Epithelial cell of alveolus of lung (primary cell): ENCODE results near the gene C2CD2. TPM values are rescaled to one million over a fixed set of nuclear protein-coding genes. Genes with fewer than 3 reads are reported as not detected.

ENCODE experiments used
- total RNA-seq: library from RNA; depleted of rRNA; stranded (reverse); fragments of >200 nt; gene quantifications from 2 replicates; pipeline ENCODE4 v1.2.1, GENCODE V29; 2015

The C2CD2 gene
- total RNA-seq: 3.9 and 10.5 TPM in 2 replicates

DNA sequence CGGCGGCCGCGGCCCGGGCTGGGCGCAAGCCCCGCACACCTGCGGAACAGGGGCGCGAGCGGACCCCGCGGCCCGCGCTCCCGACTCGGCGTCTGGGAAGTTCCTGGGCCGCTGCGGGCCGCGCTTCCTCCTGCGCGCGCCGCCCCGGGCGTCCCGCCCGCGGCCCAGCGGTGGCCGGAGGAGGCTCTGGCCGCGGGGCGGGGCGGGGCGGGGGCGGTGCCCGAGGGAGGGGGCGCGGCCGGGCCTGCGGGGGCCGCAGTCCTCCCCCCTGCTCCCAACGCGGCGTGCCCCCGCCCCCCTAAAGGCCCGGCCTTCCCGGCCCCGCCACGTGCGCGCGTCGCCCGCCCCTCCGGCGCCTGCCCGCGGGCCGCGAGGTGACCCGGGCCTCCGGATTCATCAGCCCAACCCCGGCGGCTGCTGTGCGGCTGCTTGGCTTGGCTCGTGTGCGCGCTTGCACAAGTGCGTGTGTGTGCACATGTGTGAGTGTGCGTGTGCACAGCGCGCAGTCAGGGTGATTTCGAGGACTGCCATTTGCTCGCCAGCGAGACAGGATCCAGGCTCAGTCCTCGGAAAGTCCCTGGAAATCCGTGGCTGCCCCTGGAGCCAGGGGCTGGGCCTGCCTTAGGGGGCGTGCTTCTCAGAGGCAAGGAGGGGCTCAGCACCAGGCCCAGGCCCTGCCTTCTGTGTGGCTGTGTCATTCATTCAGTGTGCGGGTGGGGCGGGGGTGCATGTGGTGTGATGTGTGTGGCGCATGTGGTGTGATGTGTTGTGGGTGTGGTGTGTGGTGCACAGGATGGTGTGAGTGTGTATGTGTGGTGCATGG is at the start of gene C2CD2:
TSS of gene C2CD2 (minus strand) at position 188 of the 823 bp plus-strand sequence. CDS start 370 bp downstream, outside the sequence.

DNA sequence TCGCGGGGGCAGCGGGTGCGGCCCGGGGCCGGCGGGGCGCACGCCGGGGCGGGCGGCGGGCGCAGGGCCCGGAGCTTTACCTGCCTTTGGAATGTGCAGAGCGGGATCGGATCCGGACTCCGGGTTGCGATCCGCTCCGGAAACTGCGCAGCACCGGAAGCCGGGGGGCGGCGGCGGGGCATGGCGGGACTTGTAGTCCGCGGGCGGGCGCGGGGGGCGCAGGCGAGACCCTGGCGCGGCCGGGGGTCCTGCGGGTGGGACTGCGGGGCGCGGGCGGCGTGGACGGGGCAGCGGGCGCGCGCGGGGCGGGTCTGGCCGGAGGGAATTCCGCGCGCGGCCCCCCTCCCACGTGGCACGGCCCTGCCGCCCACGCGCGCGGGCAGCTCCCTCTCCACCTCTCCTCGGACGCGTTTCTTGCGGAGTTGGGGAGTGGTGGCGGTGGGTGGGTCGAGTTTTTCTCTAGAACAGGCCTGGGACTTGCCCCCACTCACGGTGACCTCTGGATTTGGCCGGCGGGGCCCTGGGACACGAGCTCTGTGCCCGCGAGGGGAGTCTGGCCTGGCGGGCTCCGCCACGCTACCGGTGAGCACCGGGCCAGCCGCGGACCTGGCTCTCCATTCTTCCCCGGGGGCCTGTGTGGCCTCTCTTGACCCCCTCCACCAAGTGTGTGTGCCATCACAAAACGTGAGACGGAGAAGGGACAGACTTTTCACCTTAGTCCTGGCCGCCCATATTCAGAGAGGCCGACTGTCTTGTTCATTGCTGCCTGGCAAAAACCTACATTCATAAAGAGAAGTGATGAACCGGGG is 74.4 kb downstream of the C2CD2 start, which contains the start of gene PRDM15:
TSS of gene PRDM15 (minus strand) at position 155 of the 809 bp plus-strand sequence. CDS start 18,981 bp downstream, outside the sequence.

Other genes with a start within 250 kb of the C2CD2 start
- gene RIPK4, start 187.0 kb downstream of the C2CD2 start, total RNA-seq: 0.16 and 1.0 TPM in 2 replicates
- 3.4 and 6.2 TPM in 2 replicates for gene PRDM15, start 74.7 kb downstream of the C2CD2 start, total RNA-seq
- gene ZBTB21, start 56.3 kb upstream of the C2CD2 start, total RNA-seq: 7.5 and 11.9 TPM in 2 replicates
- not detected in 2 replicates for gene UMODL1, start 117.3 kb upstream of the C2CD2 start, total RNA-seq